GM23338 (cell line): Measurements from ENCODE around the gene FAM136A.

Source experiments
- CREB1 ChIP-seq: fragments of 250-450 bp; sonication (Bioruptor Pico); IDR thresholded peaks from 2 replicates; pipeline ENCODE4 v1.5.0; 2020; ENCODE audit warnings: low read depth, mild to moderate bottlenecking, moderate library complexity
- CTCF ChIP-seq, 2 experiments: fragments of 200-600 bp in 1 of 2; sonication (generic) in 1 of 2; conservative IDR thresholded peaks; 2 replicates each; pipeline versions ENCODE4 v1.5.1 to v1.6.1; 2016 to 2017; ENCODE audit warnings: antibody characterized with exemption in 2 of 2, low read depth in 2 of 2, mild to moderate bottlenecking in 2 of 2, moderate library complexity in 1 of 2
- EZH2 ChIP-seq: fragments of 200-600 bp; sonication (generic); IDR thresholded peaks from one replicate; pipeline ENCODE4 v1.8.0; 2017; ENCODE audit warnings: antibody characterized with exemption, mild to moderate bottlenecking, low read depth; ENCODE audit not compliant: unreplicated experiment
- EZH2phosphoT487 ChIP-seq: fragments of 200-600 bp; sonication (generic); IDR thresholded peaks from one replicate; pipeline ENCODE4 v1.8.1; 2018; ENCODE audit warnings: antibody characterized with exemption; ENCODE audit not compliant: unreplicated experiment
- POLR2AphosphoS5 ChIP-seq: IDR thresholded peaks from 2 replicates; pipeline ENCODE4 v1.6.1; 2016; ENCODE audit warnings: antibody characterized with exemption, low read depth
- STAT1 ChIP-seq: IDR thresholded peaks from one replicate; pipeline ENCODE4 v1.6.1; 2016; ENCODE audit warnings: antibody characterized with exemption; ENCODE audit not compliant: unreplicated experiment
- ZNF114 ChIP-seq: fragments of 250-450 bp; sonication (Bioruptor Pico); IDR thresholded peaks from 2 replicates; pipeline ENCODE4 v1.5.0; 2020; ENCODE audit warnings: mild to moderate bottlenecking, moderate library complexity
- ZNF331 ChIP-seq: fragments of 250-450 bp; sonication (Bioruptor Pico); IDR thresholded peaks from 2 replicates; pipeline ENCODE4 v1.5.0; 2020; ENCODE audit warnings: low read depth, mild to moderate bottlenecking, moderate library complexity
- TF ChIP-seq, protein P1 (sequence below): IDR thresholded peaks from one replicate; pipeline ENCODE4 v1.6.1; 2018; ENCODE audit warnings: antibody characterized with exemption; ENCODE audit not compliant: unreplicated experiment

GRCh38 chr2:70349921-70350685 lies 48.2 kb upstream of the FAM136A start:
- no peak for TF ChIP-seq CTCF (conservative IDR thresholded peaks at IDR 0.05; ENCODE audit: low read depth in 2 of 2)
- TF ChIP-seq POLR2AphosphoS5 = no peak
- TF ChIP-seq, protein P1, sequence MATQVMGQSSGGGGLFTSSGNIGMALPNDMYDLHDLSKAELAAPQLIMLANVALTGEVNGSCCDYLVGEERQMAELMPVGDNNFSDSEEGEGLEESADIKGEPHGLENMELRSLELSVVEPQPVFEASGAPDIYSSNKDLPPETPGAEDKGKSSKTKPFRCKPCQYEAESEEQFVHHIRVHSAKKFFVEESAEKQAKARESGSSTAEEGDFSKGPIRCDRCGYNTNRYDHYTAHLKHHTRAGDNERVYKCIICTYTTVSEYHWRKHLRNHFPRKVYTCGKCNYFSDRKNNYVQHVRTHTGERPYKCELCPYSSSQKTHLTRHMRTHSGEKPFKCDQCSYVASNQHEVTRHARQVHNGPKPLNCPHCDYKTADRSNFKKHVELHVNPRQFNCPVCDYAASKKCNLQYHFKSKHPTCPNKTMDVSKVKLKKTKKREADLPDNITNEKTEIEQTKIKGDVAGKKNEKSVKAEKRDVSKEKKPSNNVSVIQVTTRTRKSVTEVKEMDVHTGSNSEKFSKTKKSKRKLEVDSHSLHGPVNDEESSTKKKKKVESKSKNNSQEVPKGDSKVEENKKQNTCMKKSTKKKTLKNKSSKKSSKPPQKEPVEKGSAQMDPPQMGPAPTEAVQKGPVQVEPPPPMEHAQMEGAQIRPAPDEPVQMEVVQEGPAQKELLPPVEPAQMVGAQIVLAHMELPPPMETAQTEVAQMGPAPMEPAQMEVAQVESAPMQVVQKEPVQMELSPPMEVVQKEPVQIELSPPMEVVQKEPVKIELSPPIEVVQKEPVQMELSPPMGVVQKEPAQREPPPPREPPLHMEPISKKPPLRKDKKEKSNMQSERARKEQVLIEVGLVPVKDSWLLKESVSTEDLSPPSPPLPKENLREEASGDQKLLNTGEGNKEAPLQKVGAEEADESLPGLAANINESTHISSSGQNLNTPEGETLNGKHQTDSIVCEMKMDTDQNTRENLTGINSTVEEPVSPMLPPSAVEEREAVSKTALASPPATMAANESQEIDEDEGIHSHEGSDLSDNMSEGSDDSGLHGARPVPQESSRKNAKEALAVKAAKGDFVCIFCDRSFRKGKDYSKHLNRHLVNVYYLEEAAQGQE = no peak
- no peak for TF ChIP-seq STAT1
- no peak for TF ChIP-seq ZNF331
- no peak for TF ChIP-seq EZH2phosphoT487
- TF ChIP-seq CREB1 (CRISPR knock-in tag) = no peak
- TF ChIP-seq ZNF114 (CRISPR knock-in tag) = no peak
- no peak for TF ChIP-seq EZH2
